H1 (cell line): ENCODE measurements around the gene ZNF106. TPM values are rescaled to one million over a fixed set of nuclear protein-coding genes. Genes with fewer than 3 reads are reported as not detected.

Experiments
- CTCF ChIA-PET: fragments of 300-600 bp; sonication (Branson Sonifier 250); formaldehyde crosslinking; loops from one replicate; lab custom pipeline; 2021; ENCODE audit not compliant: partially characterized antibody; lab: Charles Lee
- POLR2A ChIA-PET: fragments of 300-600 bp; sonication (Branson Sonifier 250); formaldehyde crosslinking; loops from one replicate; lab custom pipeline; 2021; ENCODE audit warnings: inconsistent platforms; ENCODE audit not compliant: partially characterized antibody; lab: Charles Lee
- DNase-seq, 2 experiments: peaks; one replicate each; pipeline versions ENCODE4 v3.0.0 to v3.0.0-alpha.2; 2010 to 2022; ENCODE audit warnings: low spot score in 2 of 2, low read depth in 1 of 2, mixed read lengths in 1 of 2
- FAIRE-seq: peaks from 2 replicates; lab custom pipeline; 2011; peaks lifted over from hg19 to GRCh38; lab: Jason Lieb, UNC
- H2AFZ ChIP-seq: 2 replicates; pipeline ENCODE4 v1.8.1; 2012; ENCODE audit warnings: low read length, inconsistent platforms
- H2AK5ac ChIP-seq: 2 replicates; pipeline ENCODE4 v1.6.1; 2013; ENCODE audit warnings: low read depth, low read length
- H2BK120ac ChIP-seq: replicated peaks from 2 replicates; pipeline ENCODE3; 2013; ENCODE audit warnings: low read depth, low read length, inconsistent platforms
- H2BK12ac ChIP-seq: 2 replicates; pipeline ENCODE4 v1.6.1; 2013; ENCODE audit warnings: low read depth, low read length
- H2BK15ac ChIP-seq: 2 replicates; pipeline ENCODE4 v1.6.1; 2013; ENCODE audit warnings: low read length
- H2BK20ac ChIP-seq: 2 replicates; pipeline ENCODE4 v1.6.1; 2013; ENCODE audit warnings: low read length
- H2BK5ac ChIP-seq: 2 replicates; pipeline ENCODE4 v1.6.1; 2013; ENCODE audit warnings: low read depth, low read length
- H3K14ac ChIP-seq: 2 replicates; pipeline ENCODE4 v1.6.1; 2013; ENCODE audit warnings: inconsistent platforms; ENCODE audit not compliant: insufficient read length
- H3K18ac ChIP-seq: 2 replicates; pipeline ENCODE4 v1.6.1; 2013; ENCODE audit warnings: low read length; ENCODE audit errors: extremely low read depth
- H3K23ac ChIP-seq: 2 replicates; pipeline ENCODE4 v1.6.1; 2013; ENCODE audit warnings: inconsistent platforms; ENCODE audit not compliant: insufficient read length
- H3K23me2 ChIP-seq: 2 replicates; pipeline ENCODE4 v1.6.1; 2013; ENCODE audit warnings: low read depth, low read length
- H3K27ac ChIP-seq: 2 replicates; pipeline ENCODE4 v1.6.1; 2011; ENCODE audit warnings: low read depth, low read length, inconsistent platforms
- H3K27me3 ChIP-seq, 4 experiments: replicated peaks in 1 of 4; 1 replicate in 1 of 4; 2 replicates in 3 of 4; pipeline versions ENCODE4 v1.6.1 to v1.8.1; 2011 to 2013; ENCODE audit warnings: low read length in 3 of 4, mild to moderate bottlenecking in 3 of 4, inconsistent platforms in 2 of 4, mixed read lengths in 2 of 4, moderate library complexity in 1 of 4; ENCODE audit not compliant: control insufficient read depth in 3 of 4, insufficient read depth in 3 of 4; ENCODE audit errors: extremely low read depth in 1 of 4
- H3K36me3 ChIP-seq, 4 experiments: 2 replicates each; pipeline versions ENCODE4 v1.6.1 to v1.8.1; 2011 to 2013; ENCODE audit warnings: mild to moderate bottlenecking in 4 of 4, low read length in 3 of 4, moderate library complexity in 2 of 4, control low read depth in 1 of 4, inconsistent platforms in 1 of 4; ENCODE audit not compliant: insufficient read depth in 4 of 4, control insufficient read depth in 2 of 4
- H3K4ac ChIP-seq: replicated peaks from 2 replicates; pipeline ENCODE3; 2013; ENCODE audit warnings: low read length, low read depth, mixed read lengths, inconsistent platforms; ENCODE audit not compliant: insufficient read length
- H3K4me1 ChIP-seq, 4 experiments: replicated peaks in 1 of 4; 1 replicate in 1 of 4; 2 replicates in 3 of 4; pipeline versions ENCODE4 v1.6.1 to v1.8.1; 2011 to 2013; ENCODE audit warnings: low read length in 3 of 4, inconsistent platforms in 2 of 4, mixed read lengths in 1 of 4; ENCODE audit not compliant: insufficient read depth in 4 of 4, control insufficient read depth in 3 of 4
- H3K4me2 ChIP-seq, 2 experiments: 2 replicates each; pipeline versions ENCODE4 v1.6.1 to v1.8.1; 2011 to 2013; ENCODE audit warnings: low read depth in 2 of 2, low read length in 2 of 2, control low read depth in 1 of 2, inconsistent platforms in 1 of 2, mild to moderate bottlenecking in 1 of 2; ENCODE audit not compliant: insufficient read depth in 1 of 2
- H3K4me3 ChIP-seq, 4 experiments: fragments of 200-600, 300-600 bp in 1 of 4; sonication (generic), shearing (Covaris generic), sonication (Bioruptor Twin) in 1 of 4; 2 replicates each; pipeline versions ENCODE4 v1.5.1 to v1.8.1; 2011 to 2016; ENCODE audit warnings: low read length in 4 of 4, low read depth in 3 of 4, control low read depth in 2 of 4, inconsistent platforms in 2 of 4, mild to moderate bottlenecking in 2 of 4, mixed read lengths in 1 of 4, moderate library complexity in 1 of 4; ENCODE audit not compliant: insufficient read depth in 2 of 4; ENCODE audit errors: extremely low read depth in 1 of 4
- H3K56ac ChIP-seq: replicated peaks from 2 replicates; pipeline ENCODE3; 2013; ENCODE audit warnings: low read depth, mild to moderate bottlenecking, mixed read lengths, low read length, inconsistent platforms; ENCODE audit not compliant: insufficient read length
- H3K79me1 ChIP-seq: 2 replicates; pipeline ENCODE4 v1.6.1; 2013; ENCODE audit warnings: low read depth, low read length, control low read depth
- H3K79me2 ChIP-seq, 2 experiments: 2 replicates each; pipeline versions ENCODE4 v1.6.1 to v1.8.1; 2012 to 2013; ENCODE audit warnings: low read length in 2 of 2, mild to moderate bottlenecking in 2 of 2, inconsistent platforms in 1 of 2; ENCODE audit not compliant: insufficient read depth in 2 of 2, control insufficient read depth in 1 of 2
- H3K9ac ChIP-seq, 4 experiments: replicated peaks in 1 of 4; 1 replicate in 1 of 4; 2 replicates in 3 of 4; pipeline versions ENCODE4 v1.6.1 to v1.8.1; 2011 to 2013; ENCODE audit warnings: low read depth in 3 of 4, low read length in 3 of 4, control low read depth in 2 of 4, mild to moderate bottlenecking in 2 of 4, moderate library complexity in 2 of 4, inconsistent platforms in 1 of 4; ENCODE audit errors: extremely low read depth in 1 of 4
- H3K9me3 ChIP-seq, 2 experiments: 2 replicates each; pipeline versions ENCODE4 v1.6.1 to v1.8.1; 2012 to 2013; ENCODE audit warnings: mild to moderate bottlenecking in 2 of 2, moderate library complexity in 2 of 2, control low read depth in 1 of 2, inconsistent platforms in 1 of 2, low read depth in 1 of 2, low read length in 1 of 2, mixed read lengths in 1 of 2; ENCODE audit not compliant: insufficient read depth in 2 of 2
- H4K20me1 ChIP-seq, 2 experiments: replicated peaks in 1 of 2; 2 replicates each; pipeline versions ENCODE3 to v1.8.1; 2011 to 2013; ENCODE audit warnings: inconsistent platforms in 2 of 2, low read length in 2 of 2, mild to moderate bottlenecking in 1 of 2; ENCODE audit not compliant: insufficient read depth in 2 of 2, control insufficient read depth in 1 of 2
- H4K5ac ChIP-seq: 2 replicates; pipeline ENCODE4 v1.6.1; 2013; ENCODE audit warnings: low read length, low read depth, mixed read lengths, inconsistent platforms; ENCODE audit not compliant: insufficient read length
- H4K8ac ChIP-seq: 2 replicates; pipeline ENCODE4 v1.8.0; 2013; ENCODE audit warnings: mild to moderate bottlenecking, moderate library complexity, low read length, inconsistent platforms; ENCODE audit not compliant: insufficient read depth; ENCODE audit errors: extremely low read depth
- H4K91ac ChIP-seq: replicated peaks from 2 replicates; pipeline ENCODE3; 2013; ENCODE audit warnings: low read length, mixed read lengths, inconsistent platforms; ENCODE audit not compliant: insufficient read length
- ASH2L ChIP-seq: fragments of 200-600, 300-600 bp; sonication (generic); IDR thresholded peaks from one replicate; pipeline ENCODE4 v1.7.1; 2017; ENCODE audit warnings: low read length
- EZH2 ChIP-seq: fragments of 200-600 bp; sonication (generic); IDR thresholded peaks from 2 replicates; pipeline ENCODE4 v1.7.1; 2012; ENCODE audit warnings: low read depth, mild to moderate bottlenecking, moderate library complexity, low read length, inconsistent platforms; ENCODE audit not compliant: severe bottlenecking
- FOSL1 ChIP-seq: IDR thresholded peaks from 2 replicates; pipeline ENCODE4 v1.6.1; 2011; ENCODE audit warnings: mild to moderate bottlenecking, low read depth, low read length, moderate library complexity; ENCODE audit not compliant: insufficient read depth
- RNF2 ChIP-seq: fragments of 200-900, 300-1000 bp; sonication (generic); IDR thresholded peaks from 2 replicates; pipeline ENCODE4 v1.7.1; 2016; ENCODE audit warnings: borderline replicate concordance, low read depth, mild to moderate bottlenecking, antibody characterized with exemption, low read length; ENCODE audit not compliant: poor library complexity, severe bottlenecking; ENCODE audit errors: missing control alignments
- SUZ12 ChIP-seq: fragments of 200-600 bp; sonication (generic); IDR thresholded peaks from 2 replicates; pipeline ENCODE4 v1.6.1; 2012; ENCODE audit warnings: mild to moderate bottlenecking, inconsistent platforms, low read length, moderate library complexity, mixed read lengths
- WGBS, 2 experiments: shearing (Covaris generic) in 1 of 2; methylation state at CpG; one replicate each; pipeline versions ENCODE4 v1.1.6 to v1.1.7; 2013 to 2015; ENCODE audit warnings: low lambda C conversion rate in 2 of 2, mixed read lengths in 2 of 2, inconsistent platforms in 1 of 2, low coverage in 1 of 2, missing lambda C conversion rate in 1 of 2; ENCODE audit not compliant: insufficient replicate concordance in 2 of 2, insufficient coverage in 1 of 2, insufficient read length in 1 of 2; ENCODE audit errors: extremely low coverage in 1 of 2, missing lambda C conversion rate in 1 of 2; 5-methylcytosine and 5-hydroxymethylcytosine counted together
- polyA plus RNA-seq, 7 experiments: library from polyadenylated mRNA; depleted of rRNA in 3 of 7; stranded (reverse) in 5 of 7; unstranded in 2 of 7; fragments of >200 nt in 5 of 7; fragments of 200-250 nt in 2 of 7; gene quantifications; 1 replicate in 5 of 7; 2 replicates in 1 of 7; 4 replicates in 1 of 7; pipeline versions ENCODE4 v1.2.1 to v1.2.3, GENCODE V29; 2011 to 2013; ENCODE audit warnings: missing spikeins in 2 of 7, mixed read lengths in 2 of 7
- total RNA-seq: library from RNA; stranded (reverse); fragmentation: NEBNext Ultra II Directional; extraction: Animal tissue kit (Norgen Biotek cat#: 25700); gene quantifications from 2 replicates; pipeline ENCODE4 v1.2.1, GENCODE V29; 2021
- TF ChIP-seq, protein P1 (sequence below): IDR thresholded peaks from 2 replicates; pipeline ENCODE4 v1.6.1; 2012; ENCODE audit warnings: low read length, inconsistent platforms

ZNF106 gene
- total and polyA plus RNA-seq, 2 of the 8 experiments (the other 6 are each of a cell fraction or from before 2014, with no cell fraction given) = 18.2 to 62.0 TPM

DNA sequence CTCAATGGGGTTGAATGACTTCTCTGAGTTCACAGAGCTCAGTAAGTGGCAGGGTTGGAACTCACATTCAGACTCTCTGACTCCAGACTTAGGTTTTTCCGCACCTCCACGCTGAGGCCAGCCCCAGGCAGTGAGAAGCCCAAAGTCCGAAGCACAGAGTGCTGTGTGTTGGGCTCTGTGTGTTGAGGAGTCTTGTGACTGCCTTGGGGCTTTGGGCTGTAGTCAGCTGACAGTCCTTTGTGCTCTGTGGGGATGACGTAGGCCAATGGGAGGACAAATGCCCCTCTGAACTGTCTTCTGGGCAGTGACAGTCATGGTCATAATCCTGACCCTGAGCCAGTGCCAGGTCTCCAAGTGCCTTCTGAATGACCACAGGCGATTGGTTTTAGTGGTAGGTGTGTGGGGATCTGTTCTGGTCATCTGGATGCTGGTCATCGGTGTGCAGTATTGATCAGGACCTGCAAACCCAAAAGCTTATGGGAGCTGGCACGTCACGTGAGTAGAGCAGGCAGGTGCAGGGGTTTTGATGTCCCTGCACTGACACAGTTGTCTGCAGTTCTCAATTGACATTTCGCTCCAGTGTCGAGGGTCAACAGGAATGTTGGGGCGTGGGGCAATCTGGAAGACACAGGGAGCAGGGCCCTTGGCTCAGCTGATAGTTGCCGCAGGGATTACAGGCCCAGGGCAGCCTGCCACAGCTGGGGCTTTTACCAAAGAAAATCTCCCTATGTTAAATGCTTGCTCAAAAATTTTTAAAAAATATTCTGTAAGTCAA lies 86.3 kb downstream of the ZNF106 start:
- ChIA-PET POLR2A (no interaction called here), CTCF (interaction anchor here (0.8 to 1.4 kb wide), 5 partner anchors 8 to 266 kb away, joined by 3 to 5 read pairs (median 3); no protein-coding TSS in a partner anchor)
- Histone ChIP-seq H3K23ac (no peak overlapping the region), H4K20me1 (no peaks in the 10 kb centered on the region), H2BK120ac (no peak overlapping the region), H3K79me1 (no peaks in the 10 kb centered on the region), H2AFZ (no peak overlapping the region), H3K27ac (no peak overlapping the region), H4K5ac (no peak overlapping the region), H3K4me3 (no peak overlapping the region), H3K18ac (no peak overlapping the region), H3K9ac (no peak overlapping the region), H4K91ac (no peak overlapping the region), H3K79me2 (no peaks in the 10 kb centered on the region), H2BK15ac (no peak overlapping the region), H2BK20ac (no peak overlapping the region), H3K4me2 (no peak overlapping the region), H3K4ac (no peak overlapping the region), H3K27me3 (no peaks in the 10 kb centered on the region), H4K8ac (no peak overlapping the region), H3K56ac (no peak overlapping the region), H3K4me1 (no peaks in the 10 kb centered on the region; a peak in 1 of 7 replicates), H3K36me3 (no peaks in the 10 kb centered on the region), H3K9me3 (no peaks in the 10 kb centered on the region), H3K23me2 (no peaks in the 10 kb centered on the region), H2BK5ac (no peak overlapping the region), H3K14ac (no peak overlapping the region), H2AK5ac (no peak overlapping the region), H2BK12ac (no peak overlapping the region)
- no peak for TF ChIP-seq ASH2L
- no peak for TF ChIP-seq RNF2
- TF ChIP-seq FOSL1 = no peak
- TF ChIP-seq, protein P1, sequence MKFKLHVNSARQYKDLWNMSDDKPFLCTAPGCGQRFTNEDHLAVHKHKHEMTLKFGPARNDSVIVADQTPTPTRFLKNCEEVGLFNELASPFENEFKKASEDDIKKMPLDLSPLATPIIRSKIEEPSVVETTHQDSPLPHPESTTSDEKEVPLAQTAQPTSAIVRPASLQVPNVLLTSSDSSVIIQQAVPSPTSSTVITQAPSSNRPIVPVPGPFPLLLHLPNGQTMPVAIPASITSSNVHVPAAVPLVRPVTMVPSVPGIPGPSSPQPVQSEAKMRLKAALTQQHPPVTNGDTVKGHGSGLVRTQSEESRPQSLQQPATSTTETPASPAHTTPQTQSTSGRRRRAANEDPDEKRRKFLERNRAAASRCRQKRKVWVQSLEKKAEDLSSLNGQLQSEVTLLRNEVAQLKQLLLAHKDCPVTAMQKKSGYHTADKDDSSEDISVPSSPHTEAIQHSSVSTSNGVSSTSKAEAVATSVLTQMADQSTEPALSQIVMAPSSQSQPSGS = no peak
- no peak for TF ChIP-seq EZH2
- no peak for TF ChIP-seq SUZ12
- DNase-seq (no peak), FAIRE-seq (no peak)
- 86% methylated on average over 12 of the region's 12 CpGs; no CpG with 5 or more reads in 1 of the 2 experiments for WGBS, 2 experiments
